Measurements from ENCODE around the gene KRT76.

- TF ChIP-seq CTCF (IDR thresholded peaks at IDR 0.05) (no peak), JUND (IDR thresholded peaks at IDR 0.05) (no peak), MXI1 (IDR thresholded peaks at IDR 0.05; ENCODE audit: low read depth, low read length) (no peak), TAF1 (IDR thresholded peaks at IDR 0.05; ENCODE audit: borderline replicate concordance, low read depth, low read length) (no peak), RFX5 (IDR thresholded peaks at IDR 0.05; ENCODE audit: low read length) (no peak), NFIC (IDR thresholded peaks at IDR 0.05; ENCODE audit: borderline replicate concordance) (no peak), GABPA (IDR thresholded peaks at IDR 0.05; ENCODE audit: low read depth) (no peak), RAD21 (IDR thresholded peaks at IDR 0.05; ENCODE audit: low read length) (no peak), EP300 (IDR thresholded peaks at IDR 0.05; ENCODE audit: borderline replicate concordance in 1 of 2, low read depth in 1 of 2, low read length in 1 of 2) (no peak), ZBTB33 (IDR thresholded peaks at IDR 0.05; ENCODE audit: borderline replicate concordance, low read depth) (no peak), EZH2phosphoT487 (IDR thresholded peaks at IDR 0.05; ENCODE audit: borderline replicate concordance, low read depth) (no peak), RCOR1 (IDR thresholded peaks at IDR 0.05; ENCODE audit: low read length) (no peak)
Measured at GRCh38 chr12:52809166-52809565, 32.0 kb upstream of the KRT76 start.

Measured in SK-N-SH (cell line).